Stimulated activated CD4-positive, alpha-beta T cell treated with anti-CD3 and anti-CD28 coated beads, TNF-alpha, amount 100 ng/mL, for 24 hours (primary cell): ENCODE measurements around the gene PKD1L1.
"Not testable (repeated sequence)": the region's sequence is repeated elsewhere in the genome, so short reads cannot be mapped to it uniquely, and the experiment has no call there.

ENCODE experiments used
- DNase-seq, 3 experiments: peaks; one replicate each; pipeline ENCODE4 v3.0.0-alpha.2; 2020; ENCODE audit warnings: low read depth in 3 of 3

PKD1L1 gene

DNA sequence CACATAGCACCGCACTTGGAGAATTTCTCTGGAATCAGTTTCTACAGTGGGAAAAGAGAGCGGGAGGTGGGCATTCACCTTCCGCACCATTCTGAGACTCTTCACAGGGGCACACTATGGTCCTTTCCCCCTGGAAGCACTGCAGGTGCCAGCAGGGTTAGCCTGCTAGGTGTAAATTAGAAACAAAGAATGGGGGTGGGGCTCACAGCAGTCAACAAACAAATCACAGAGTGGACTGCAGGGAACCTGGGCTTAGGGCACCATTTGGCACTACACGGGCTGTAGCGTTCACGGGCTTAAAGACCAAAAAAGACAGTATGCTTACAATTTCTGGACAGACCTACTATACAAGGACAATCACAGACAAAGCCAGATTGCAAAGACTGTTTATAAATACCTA is 8.0 kb upstream of the PKD1L1 start:
- DNase-seq, result no peak

DNA sequence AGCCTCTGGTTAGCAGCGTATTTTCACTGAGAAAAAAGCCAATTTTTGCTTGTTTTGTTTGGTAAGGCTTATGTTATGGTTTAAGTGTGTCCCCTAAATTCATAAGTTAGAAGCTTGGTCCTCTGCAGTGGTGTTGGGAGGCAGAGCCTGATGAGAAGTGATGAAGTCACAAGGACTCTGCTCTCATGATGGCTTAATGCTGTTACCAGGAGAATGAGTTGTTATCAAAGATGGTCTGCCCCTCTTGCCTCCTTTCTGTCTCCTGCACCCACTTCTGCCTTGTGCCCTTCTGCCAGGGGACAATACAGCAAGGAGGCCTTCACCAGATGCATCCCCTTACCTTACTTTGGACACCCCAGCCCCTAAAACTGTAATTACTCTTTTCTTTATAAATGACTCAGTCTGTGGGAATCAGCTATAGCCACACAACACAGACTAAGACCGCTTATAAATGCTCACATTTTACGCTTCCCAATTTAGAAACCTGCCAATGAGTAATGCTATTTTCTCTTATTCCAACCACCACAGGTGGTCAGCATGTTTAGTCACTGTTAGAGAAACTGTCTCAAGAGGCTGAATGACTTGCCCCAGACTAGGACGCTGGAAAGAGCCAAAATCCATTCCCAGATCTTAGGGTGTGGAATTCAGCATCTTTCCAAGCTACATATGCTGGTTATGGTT is 6.1 kb upstream of the PKD1L1 start:
- no peak for DNase-seq

DNA sequence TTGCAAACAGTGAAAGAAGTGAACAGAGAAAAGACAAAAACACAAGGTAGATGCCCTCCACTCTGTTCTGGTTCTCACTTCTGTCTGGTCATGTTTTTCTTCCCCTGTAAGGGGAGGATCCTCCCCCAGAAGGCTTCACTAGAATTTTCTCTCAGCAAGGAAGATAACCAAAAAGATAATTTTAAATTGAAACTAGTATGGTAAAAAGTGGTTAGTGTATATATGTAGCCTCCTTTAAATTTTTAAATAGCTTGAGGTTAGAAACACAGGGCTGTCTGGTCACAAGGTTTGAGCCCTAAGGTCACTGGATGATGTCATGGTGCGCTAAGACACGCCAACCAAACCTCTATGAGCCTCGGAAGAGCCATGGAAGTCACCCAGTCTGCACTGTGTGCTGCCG is 5.6 kb upstream of the PKD1L1 start:
- no peak for DNase-seq

DNA sequence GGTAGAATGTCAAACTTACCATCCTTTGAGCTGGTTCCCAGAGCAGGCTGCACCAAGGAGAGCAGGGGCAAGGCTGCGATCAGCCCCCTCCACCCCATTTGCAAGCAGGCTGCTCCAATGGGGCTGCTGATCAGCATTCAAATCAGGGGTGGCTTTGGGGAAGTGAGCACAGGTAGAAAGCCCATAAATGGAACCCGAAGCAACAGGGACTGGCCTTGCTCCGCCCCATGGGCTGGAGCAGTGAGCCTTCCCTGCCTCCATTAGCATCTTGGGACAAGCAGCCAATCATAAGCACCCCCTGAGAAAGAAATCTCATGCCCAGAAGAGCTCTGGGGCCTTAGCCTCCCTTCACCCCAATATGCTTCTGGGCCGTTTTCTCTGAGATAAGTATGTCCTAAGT is 4.0 kb upstream of the PKD1L1 start:
- DNase-seq, result no peak

DNA sequence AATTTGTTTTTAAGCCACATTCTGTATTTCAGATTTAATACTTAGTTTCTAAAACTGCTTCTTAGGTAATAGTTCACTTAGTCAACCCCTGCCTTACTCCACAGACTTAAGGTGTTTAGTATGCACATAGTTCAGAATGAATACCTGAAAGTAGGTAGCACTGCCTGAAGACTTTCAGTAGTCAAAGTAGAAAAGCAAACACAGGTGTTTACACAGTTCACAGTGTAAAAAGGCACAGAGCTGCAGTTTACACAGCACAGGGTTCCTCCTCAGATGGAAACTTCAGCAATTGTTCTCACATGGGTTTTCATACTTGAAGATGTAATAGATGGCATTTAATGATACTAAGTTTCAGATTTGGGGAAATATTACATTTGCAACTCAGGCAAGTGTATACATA is 3.1 kb upstream of the PKD1L1 start:
- no peak for DNase-seq

DNA sequence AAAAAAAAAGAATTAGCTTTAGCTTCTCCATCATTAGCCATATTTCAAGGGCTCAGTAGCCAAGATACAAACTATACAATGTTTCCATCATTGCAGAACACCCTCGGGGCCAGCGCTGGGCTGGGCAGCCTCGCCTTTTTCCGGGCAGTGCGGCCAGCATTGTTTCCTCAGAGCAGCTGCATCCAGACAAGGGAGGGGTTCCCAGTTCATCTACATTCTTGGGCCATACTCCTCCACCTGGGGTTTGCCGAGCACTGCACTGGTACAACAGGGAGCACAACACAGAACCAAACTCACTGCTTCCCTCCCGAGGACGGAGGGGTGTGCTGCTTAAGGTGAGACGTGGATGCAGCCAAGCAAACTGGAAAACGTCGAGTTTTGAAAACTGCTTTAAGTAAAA is 2.4 kb upstream of the PKD1L1 start:
- no peak for DNase-seq

DNA sequence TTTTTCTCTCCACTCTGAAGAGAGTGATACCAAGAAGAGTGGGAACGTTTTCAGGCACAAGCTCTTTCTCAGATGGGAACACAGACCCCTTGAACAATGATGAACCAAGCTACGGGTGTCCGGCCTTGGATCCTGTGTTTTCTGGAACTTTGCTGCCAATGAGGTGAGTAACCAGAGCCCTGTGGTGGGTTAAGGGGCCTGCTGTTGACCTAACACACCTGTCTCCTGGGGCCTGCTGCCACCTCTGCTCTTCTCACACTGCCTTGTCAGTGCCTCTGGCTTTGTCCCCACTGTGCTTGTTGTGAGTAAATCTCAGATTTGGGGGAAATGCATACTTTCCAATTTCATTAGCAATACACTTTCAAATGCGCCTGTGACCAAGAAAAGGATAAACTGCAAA is 1.4 kb upstream of the PKD1L1 start:
- DNase-seq, result no peak

DNA sequence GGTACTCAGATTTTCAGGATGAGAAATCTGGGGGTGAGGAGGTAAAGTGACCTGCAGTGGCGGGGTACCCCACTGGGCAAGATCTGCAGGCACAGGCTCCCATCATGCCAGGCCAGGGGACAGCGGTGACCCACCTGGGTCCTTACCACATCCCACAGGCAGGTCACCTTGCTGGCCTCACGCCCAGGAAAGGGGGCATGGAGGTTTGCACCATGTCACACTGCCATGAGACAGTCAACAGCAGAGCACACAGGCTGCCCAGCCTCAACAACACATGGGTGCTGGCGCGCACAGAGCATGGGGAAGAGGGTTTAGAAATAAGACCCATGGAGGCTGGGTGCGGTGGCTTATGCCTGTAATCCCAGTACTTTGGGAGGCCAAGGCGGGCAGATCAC is 914 bp downstream of the PKD1L1 start:
- DNase-seq, result no peak

DNA sequence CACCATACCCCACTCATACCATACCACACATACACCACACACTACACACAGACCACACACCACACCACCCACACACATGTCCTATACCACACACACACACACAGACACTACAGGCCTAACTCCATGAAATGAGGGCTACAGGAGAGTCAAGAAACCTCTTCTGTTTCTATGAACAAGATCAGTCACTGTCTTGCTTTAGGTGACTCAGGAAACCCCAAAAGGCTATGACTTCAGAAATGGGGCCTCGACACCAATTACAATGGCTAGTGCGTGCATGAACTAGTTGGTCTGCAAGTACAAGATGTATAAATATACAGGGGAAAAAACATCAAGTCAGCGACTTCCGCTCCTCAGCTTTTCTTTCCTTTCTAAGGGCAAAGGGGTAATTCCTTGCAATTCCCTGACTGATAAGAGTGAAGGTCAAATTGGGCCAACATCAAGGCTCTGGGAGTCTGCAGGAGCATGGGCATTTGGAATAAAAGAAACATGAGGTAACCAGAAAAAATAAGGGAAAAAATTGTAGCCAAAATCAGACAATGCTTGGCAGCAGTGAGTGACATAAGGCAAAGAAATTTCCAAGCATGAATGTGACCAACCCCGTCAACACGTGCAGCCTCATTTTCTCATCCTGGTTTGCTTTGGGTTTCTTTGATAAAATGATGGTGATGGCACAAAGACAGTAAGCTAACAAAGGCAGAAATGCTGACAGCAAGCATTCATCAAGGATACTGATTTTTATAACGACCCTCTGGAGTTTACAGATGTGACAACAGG is 1.5 kb downstream of the PKD1L1 start:
- DNase-seq, result no peak

DNA sequence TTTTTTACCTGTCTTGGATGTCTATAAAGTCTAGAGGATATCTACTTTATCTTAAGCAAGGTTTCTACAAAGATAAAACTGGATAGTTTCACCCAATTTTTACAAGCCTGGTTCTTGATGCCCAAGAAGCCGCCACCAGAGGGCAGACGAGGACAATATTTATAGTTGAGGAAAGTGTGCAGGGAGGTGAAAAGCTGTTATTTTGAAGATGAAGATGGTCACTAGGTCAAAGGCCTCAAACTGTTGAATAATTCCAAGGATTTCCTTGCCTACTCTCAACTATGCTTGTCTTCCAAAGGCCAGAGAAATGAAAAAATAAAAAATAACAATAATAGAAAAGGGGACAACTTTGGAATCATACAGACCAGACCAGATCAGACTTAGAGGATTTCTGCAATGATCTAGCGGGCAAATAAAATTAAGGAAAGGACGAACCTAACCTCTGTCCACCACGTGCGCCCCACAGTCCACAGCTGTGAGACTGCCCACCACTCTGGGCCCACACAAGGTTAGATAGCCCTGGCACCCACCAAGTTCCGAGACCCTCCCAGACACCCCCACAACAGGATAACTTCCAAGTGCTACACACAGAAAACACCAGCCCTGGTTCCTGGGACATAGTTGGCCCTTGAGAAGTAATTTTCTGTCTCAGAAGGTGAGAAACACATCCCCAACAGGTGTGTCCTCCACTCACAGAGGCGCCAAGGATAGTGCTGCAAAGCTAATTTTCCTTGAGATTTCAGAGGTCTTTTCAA is 2.8 kb downstream of the PKD1L1 start:
- peak; percentile 52 to 70 (median 58) for DNase-seq

DNA sequence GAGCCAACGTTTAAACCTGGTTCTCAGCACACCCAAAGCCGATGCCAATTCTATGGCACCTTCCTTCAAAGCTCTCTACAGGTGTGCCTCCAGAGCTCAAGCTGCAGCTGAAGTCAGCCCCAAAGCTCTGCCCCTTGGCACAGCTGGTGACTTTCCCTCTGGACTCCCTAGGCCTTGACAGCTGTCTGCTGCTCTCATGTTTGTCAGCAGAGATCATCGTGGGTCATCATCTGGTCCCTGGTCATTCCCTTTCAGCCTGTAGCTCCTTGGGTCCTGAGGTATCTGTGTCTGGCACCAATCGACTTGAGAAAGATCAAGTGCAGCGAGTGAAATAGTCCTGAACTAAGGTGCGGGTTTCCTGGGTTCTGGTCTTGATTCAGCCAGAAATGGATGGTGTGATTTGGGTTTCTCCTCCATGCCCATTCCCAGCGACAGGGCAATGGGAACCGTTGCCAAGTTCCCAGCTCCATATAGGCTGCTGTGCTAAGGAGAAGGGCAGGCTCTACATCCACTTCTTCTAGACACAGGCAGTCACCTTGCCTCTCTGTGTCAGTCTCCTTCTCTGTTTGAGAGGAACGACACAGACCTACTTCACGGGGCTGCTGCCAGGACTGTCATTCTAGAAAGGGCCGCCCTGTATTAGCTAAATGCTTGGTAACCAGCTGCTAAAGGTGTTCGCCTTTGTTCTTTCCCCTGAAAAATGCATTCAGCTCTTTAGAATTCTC is 3.6 kb downstream of the PKD1L1 start:
- DNase-seq, result no peak

DNA sequence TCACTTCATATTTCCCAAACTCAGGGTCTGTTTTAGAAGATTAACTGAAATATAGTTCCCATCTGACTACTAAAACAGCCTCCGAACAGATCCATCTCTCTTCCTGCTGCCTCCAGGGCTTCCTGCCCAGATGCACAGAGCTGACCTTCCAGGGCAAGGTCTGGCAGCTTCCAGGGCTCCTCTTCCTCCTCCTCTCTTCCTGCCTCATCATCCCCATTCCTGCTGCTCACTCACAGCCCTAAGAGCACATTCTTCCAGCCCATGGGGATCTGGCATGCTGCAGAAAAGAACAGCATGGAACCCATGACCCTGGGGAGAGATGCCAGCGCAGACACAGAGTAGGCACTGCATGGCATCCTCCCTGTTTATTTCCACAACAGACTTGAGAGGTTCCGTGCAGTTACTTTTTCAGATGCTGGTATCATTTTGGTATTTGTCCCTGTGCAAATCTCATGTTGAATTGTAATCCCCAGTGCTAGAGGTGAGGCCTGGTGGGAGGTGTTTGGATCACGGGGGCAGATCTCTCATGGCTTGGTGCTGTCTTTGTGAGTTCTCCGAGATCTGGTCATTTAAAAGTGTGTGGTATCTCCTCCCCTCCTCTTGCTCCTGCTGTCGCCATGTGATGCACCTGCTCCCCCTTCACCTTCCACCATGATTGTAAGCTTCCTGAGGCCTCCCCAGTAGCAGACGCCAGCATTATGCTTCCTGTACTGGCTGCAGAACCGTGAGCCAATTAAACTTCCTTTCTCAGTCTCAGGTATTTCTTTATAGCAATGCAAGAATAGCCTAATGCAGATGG is 4.4 kb downstream of the PKD1L1 start:
- DNase-seq, result no peak

DNA sequence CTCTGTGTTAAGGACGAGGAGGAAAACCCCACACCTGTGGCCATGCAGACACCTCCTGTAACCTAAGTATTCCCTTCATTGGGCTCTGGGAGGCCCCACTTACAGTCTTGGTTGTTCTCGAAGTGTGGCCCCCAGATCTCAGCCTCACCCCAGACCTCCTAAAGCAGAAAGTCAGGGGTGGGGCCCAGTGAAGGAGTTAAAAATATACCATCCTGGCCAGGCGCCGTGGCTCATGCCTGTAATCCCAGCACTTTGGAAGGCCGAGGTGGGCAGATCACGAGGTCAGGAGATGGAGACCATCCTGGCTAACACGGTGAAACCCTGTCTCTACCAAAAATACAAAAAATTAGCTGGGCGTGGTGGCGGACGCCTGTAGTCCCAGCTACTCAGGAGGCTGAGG is 5.6 kb downstream of the PKD1L1 start:
- DNase-seq, result not testable (repeated sequence)

DNA sequence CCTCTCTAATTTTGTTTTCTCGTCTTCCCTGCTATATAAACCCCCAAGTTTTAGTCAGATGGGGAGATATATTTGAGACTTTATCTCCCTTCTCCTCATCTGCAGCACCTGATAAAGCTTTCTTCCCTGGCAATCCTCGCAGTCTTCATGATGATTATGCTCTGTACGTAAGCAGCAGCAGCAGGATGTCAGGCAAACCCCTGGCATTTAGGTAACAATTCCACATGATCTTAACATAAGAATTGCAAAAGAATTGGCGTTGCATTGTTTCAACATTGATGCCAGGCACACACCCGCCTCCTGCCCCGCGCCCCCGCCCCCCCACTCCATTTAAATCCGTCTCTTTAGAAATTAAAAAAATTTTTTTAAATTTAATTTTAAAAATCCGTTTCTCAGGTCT is 6.1 kb downstream of the PKD1L1 start:
- DNase-seq, result no peak

DNA sequence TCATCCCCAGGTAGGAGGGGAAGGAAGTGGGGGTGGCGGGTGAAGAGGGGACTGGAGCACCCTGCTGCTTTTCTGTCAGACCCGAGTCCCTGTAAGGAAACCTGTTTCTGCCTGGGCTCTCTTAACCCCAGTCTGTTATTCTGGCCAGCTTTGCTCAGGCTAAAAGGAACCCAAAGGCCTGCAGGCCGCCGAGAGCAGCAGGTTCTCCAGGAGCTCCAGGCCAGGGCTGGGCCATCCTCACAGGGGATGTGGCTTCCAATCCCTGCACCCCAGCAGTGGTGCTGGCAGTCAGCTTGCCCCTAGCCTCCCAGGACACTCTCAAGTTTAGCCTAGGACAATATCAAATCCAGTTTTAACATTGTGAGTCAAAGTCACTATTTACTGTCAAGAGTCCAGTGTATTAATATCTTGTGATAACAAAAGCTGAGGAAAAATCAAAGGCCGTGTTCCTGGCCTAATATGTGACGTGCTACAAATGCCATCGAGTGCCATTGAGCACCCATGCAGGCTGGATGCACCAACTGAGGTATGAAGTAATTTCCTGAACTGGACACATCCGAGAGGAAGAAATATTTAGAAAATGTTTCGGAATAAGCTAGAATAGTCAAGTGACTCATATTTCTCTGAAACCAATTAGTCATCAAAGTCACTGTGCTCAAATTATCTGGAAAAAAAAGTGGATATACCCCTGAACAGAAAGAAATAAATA is 7.0 kb downstream of the PKD1L1 start:
- no peak for DNase-seq

DNA sequence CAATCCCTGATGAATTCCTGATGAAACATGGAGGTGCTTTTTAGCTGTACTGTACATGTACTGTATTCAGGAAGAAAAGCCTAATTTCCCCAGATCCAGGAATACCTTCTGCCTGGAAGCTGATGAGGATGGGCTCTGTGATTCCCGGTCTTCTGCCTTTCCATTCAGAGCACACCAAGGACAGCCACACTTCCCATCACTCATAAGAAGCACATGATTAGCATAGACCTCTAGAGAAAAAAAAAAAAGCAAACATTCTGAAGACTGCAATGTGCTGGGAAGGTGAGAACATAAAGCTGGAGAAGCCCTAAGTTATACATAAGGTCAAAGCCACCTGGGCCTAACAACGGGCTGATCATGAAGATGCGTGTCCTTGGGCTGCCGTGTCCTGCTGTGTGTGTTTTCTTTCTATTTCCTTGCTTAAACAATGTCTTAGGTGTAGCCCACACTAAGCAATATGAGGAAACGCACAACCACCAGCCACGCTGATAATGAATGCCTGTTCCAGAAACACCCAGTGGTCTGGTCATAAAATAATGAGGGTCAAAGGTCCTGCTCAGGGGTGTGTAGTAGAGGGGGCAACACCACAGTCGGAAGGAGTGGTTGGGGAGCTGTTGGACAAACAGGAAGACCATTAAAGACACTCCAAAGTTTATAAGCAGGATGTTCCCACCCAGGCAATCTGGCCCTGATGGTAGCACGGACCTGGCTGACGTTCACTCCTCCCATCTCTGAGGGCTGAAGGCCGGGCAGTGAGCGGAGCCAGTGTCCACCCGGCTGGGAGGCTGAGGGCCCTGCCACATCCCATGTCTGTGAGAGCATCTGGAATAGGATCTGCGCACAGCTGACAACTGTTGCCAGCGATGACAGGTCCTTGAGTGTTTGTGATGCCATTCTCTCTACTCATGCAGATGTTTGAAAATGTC is 7.9 kb downstream of the PKD1L1 start:
- DNase-seq, result no peak

DNA sequence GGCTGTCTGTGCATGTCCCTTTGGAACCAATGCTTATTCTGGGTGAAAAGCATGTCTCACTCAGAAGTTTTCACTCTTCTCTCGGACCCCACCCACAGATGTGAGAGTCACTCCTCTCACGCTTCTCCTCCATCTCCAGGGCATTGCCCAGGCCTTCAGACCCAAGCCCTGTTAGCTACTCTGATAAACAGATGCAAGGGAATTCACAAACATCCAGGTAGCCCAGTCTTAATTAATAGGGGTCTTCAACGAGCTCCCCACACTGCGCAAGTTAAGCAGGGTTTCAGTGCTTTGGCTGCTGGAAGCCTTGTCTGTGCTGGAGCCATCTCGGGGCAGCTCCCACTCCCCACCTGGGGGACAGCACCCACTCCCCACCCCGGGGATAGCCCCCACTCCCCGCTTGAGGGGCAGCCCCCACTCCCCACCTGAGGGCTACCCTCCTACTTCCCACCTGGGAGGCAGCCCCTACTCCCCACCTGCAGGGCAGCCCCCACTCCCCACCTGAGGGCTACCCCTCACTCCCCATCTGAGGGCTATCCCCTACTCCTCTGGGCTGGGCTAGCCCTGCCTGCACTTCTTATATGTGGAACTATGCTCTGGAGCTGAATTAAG is 8.7 kb downstream of the PKD1L1 start:
- no peak for DNase-seq

DNA sequence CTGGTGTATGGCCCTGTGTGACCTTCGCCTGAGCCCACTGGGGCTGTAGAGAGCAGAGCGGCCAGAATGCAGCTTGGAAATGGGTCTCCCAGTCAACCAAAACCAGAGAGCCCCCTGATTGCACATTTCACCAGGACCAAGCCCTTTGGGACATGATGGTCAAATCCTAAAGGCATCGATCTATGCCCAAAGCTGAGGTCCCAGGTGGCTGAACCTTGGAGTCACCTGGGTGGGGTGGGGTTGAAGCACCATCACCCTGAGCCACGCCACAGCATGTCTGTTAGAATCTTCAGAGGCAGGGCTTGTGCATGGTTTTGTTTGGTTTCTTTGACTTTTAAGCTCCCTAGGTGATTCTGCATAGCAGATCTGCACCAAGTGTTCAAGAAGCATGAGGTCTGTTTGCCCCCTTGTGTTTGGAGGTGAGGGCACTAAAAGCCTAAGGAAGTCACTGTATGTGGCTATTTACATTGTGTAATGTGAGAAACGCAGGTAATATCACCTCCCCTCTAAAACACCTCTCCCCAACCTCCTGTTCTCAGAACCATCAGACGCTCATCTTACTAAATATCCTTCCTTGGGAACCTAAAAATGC is 9.6 kb downstream of the PKD1L1 start:
- no peak for DNase-seq
